ENCODE data around the gene NPS. TPM values are rescaled to one million over a fixed set of nuclear protein-coding genes. Genes with fewer than 3 reads are reported as not detected.

The NPS gene
- total RNA-seq, 1 experiment from 2014 or later = not detected

DNA sequence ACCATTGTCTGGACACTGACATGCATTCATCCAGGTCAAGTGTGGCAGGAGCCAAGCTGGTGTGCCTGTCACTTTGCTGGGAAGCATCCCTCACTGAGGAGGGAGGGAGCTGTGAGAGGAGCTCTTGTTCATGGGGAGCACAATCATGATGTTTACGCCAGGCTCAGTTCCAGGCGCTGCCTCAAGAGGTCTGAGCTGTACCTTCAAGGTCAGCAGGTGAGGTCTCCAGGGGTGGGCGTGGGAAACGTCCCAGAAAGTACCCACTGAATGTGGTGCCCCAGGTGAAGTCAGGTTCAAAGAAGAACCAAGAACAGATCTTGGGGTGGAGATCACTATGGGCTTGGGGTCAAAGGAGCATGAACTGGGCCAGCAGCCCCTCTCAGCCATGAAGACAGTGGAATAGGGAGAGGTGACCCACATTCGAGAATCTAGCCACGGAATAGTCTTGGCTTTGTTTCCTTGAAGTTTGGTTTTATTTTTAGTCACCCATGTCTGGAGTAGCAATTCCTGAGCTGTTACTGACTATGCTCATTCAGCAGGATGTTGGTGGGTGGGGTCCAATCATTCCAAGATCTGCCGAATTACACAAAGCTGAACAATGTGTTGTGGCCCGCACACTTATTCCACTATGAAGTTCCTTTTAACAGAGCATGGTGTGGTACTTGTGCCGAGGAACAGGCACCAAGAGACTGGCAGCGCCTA lies 29.3 kb downstream of the NPS start:
- no peaks in the 10 kb centered on the region for H3K4me1 Mint-ChIP-seq
- TF ChIP-seq FOXP1 (CRISPR knock-in tag; IDR thresholded peaks at IDR 0.05; ENCODE audit: borderline replicate concordance) (no peak), NR3C1 (CRISPR knock-in tag; conservative IDR thresholded peaks at IDR 0.05; ENCODE audit: low read depth) (no peak), FOXJ3 (CRISPR knock-in tag; IDR thresholded peaks at IDR 0.05; ENCODE audit: borderline replicate concordance) (no peak), SMAD3 (CRISPR knock-in tag; IDR thresholded peaks at IDR 0.05; ENCODE audit: borderline replicate concordance) (no peak), PRRX2 (CRISPR knock-in tag; IDR thresholded peaks at IDR 0.05) (no peak)
- TF ChIP-seq, protein P1, sequence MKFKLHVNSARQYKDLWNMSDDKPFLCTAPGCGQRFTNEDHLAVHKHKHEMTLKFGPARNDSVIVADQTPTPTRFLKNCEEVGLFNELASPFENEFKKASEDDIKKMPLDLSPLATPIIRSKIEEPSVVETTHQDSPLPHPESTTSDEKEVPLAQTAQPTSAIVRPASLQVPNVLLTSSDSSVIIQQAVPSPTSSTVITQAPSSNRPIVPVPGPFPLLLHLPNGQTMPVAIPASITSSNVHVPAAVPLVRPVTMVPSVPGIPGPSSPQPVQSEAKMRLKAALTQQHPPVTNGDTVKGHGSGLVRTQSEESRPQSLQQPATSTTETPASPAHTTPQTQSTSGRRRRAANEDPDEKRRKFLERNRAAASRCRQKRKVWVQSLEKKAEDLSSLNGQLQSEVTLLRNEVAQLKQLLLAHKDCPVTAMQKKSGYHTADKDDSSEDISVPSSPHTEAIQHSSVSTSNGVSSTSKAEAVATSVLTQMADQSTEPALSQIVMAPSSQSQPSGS (CRISPR knock-in tag; IDR thresholded peaks at IDR 0.05; ENCODE audit: borderline replicate concordance, low read depth) = no peak
- TF ChIP-seq, protein P2, sequence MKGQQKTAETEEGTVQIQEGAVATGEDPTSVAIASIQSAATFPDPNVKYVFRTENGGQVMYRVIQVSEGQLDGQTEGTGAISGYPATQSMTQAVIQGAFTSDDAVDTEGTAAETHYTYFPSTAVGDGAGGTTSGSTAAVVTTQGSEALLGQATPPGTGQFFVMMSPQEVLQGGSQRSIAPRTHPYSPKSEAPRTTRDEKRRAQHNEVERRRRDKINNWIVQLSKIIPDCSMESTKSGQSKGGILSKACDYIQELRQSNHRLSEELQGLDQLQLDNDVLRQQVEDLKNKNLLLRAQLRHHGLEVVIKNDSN (CRISPR knock-in tag; IDR thresholded peaks at IDR 0.05) = no peak
- TF ChIP-seq, protein P3, sequence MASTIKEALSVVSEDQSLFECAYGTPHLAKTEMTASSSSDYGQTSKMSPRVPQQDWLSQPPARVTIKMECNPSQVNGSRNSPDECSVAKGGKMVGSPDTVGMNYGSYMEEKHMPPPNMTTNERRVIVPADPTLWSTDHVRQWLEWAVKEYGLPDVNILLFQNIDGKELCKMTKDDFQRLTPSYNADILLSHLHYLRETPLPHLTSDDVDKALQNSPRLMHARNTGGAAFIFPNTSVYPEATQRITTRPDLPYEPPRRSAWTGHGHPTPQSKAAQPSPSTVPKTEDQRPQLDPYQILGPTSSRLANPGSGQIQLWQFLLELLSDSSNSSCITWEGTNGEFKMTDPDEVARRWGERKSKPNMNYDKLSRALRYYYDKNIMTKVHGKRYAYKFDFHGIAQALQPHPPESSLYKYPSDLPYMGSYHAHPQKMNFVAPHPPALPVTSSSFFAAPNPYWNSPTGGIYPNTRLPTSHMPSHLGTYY (CRISPR knock-in tag; IDR thresholded peaks at IDR 0.05) = no peak
- TF ChIP-seq, protein P4, sequence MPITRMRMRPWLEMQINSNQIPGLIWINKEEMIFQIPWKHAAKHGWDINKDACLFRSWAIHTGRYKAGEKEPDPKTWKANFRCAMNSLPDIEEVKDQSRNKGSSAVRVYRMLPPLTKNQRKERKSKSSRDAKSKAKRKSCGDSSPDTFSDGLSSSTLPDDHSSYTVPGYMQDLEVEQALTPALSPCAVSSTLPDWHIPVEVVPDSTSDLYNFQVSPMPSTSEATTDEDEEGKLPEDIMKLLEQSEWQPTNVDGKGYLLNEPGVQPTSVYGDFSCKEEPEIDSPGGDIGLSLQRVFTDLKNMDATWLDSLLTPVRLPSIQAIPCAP (CRISPR knock-in tag; IDR thresholded peaks at IDR 0.05) = no peak
- peaks cover 5% of the 10 kb centered on the region for H3K9me3 Mint-ChIP-seq
- no peak overlapping the region for H3K4me3 Mint-ChIP-seq
- no peak for DNase-seq (ENCODE audit: low spot score)
- H3K27ac Mint-ChIP-seq = no peak overlapping the region
- ATAC-seq = no peak
- H3K36me3 Mint-ChIP-seq = no peaks in the 10 kb centered on the region; the same call in 1 of the 2 replicates
- CTCF ChIA-PET = interaction anchor here (1.3 kb wide), 1 partner anchor 54 kb away, joined by 3 read pairs; no protein-coding TSS in a partner anchor
- H3K27me3 Mint-ChIP-seq (ENCODE audit: low read depth) = no peaks in the 10 kb centered on the region; the same call in 1 of the 2 replicates
- POLR2A ChIA-PET = interaction anchor here (0.6 kb wide), 1 partner anchor 276 kb away, joined by 3 read pairs; no protein-coding TSS in a partner anchor

DNA sequence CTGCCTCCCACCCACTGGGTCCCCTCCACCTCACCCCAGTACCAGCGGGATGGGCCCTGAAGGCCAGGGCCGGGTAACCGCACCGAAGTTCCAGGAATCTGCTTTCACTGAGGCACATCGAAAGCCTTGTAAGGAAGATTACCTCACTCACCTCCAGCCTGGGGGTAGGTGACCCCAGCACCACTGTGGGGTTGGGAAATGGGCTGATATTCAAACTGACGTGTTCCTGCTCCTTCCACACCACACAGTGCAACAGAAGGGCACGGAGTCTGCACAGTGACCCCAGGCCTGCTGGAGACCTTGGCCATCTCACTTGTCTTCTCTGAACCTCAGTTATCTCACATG lies 29.8 kb downstream of the NPS start:
- POLR2A ChIA-PET = no interaction called here

More for the DNA sequence above, 29.8 kb downstream of the NPS start:
- no peaks in the 10 kb centered on the region; the same call in 1 of the 2 replicates for H3K9me3 Mint-ChIP-seq
- H3K4me1 Mint-ChIP-seq = no peaks in the 10 kb centered on the region
- no peak for TF ChIP-seq CREM (CRISPR knock-in tag; IDR thresholded peaks at IDR 0.05)
- TF ChIP-seq MXD4 (CRISPR knock-in tag; IDR thresholded peaks at IDR 0.05; ENCODE audit: borderline replicate concordance) = no peak
- TF ChIP-seq, protein P5, sequence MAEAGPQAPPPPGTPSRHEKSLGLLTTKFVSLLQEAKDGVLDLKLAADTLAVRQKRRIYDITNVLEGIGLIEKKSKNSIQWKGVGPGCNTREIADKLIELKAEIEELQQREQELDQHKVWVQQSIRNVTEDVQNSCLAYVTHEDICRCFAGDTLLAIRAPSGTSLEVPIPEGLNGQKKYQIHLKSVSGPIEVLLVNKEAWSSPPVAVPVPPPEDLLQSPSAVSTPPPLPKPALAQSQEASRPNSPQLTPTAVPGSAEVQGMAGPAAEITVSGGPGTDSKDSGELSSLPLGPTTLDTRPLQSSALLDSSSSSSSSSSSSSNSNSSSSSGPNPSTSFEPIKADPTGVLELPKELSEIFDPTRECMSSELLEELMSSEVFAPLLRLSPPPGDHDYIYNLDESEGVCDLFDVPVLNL (CRISPR knock-in tag; IDR thresholded peaks at IDR 0.05; ENCODE audit: borderline replicate concordance, low read depth) = no peak
- TF ChIP-seq, protein P6, sequence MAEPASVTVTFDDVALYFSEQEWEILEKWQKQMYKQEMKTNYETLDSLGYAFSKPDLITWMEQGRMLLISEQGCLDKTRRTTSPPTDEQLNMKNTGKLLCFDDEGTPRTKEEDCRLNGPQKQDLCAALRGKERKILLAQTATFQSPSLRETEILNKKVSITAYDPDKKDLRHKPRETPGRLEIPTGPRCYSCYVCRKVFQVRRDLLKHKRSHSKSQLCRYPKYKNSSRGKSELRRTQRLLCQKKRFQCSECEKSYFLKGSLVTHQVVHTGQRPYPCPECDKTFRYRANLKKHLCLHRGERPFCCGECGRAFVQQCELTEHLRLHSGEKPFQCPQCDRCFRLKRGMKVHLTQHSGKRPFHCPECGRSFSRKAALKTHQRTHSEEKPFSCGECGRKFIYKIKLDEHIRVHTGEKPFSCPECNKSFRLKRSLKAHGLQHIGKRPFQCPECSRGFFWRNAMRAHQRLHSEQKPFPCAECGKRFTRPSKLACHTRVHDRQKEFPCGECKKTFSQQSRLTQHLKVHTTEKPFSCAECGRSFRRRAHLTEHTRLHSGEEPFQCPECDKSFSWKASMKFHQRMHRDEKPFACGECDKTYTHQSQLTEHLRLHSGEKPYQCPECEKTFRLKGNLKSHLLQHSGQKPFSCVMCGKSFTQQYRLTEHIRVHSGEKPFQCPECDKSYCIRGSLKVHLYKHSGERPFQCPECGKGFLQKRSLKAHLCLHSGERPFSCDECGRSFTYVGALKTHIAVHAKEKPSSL (CRISPR knock-in tag; conservative IDR thresholded peaks at IDR 0.05) = no peak
- TF ChIP-seq, protein P7, sequence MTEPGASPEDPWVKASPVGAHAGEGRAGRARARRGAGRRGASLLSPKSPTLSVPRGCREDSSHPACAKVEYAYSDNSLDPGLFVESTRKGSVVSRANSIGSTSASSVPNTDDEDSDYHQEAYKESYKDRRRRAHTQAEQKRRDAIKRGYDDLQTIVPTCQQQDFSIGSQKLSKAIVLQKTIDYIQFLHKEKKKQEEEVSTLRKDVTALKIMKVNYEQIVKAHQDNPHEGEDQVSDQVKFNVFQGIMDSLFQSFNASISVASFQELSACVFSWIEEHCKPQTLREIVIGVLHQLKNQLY (CRISPR knock-in tag; IDR thresholded peaks at IDR 0.05) = no peak
- TF ChIP-seq, protein P8, sequence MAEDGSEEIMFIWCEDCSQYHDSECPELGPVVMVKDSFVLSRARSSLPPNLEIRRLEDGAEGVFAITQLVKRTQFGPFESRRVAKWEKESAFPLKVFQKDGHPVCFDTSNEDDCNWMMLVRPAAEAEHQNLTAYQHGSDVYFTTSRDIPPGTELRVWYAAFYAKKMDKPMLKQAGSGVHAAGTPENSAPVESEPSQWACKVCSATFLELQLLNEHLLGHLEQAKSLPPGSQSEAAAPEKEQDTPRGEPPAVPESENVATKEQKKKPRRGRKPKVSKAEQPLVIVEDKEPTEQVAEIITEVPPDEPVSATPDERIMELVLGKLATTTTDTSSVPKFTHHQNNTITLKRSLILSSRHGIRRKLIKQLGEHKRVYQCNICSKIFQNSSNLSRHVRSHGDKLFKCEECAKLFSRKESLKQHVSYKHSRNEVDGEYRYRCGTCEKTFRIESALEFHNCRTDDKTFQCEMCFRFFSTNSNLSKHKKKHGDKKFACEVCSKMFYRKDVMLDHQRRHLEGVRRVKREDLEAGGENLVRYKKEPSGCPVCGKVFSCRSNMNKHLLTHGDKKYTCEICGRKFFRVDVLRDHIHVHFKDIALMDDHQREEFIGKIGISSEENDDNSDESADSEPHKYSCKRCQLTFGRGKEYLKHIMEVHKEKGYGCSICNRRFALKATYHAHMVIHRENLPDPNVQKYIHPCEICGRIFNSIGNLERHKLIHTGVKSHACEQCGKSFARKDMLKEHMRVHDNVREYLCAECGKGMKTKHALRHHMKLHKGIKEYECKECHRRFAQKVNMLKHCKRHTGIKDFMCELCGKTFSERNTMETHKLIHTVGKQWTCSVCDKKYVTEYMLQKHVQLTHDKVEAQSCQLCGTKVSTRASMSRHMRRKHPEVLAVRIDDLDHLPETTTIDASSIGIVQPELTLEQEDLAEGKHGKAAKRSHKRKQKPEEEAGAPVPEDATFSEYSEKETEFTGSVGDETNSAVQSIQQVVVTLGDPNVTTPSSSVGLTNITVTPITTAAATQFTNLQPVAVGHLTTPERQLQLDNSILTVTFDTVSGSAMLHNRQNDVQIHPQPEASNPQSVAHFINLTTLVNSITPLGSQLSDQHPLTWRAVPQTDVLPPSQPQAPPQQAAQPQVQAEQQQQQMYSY (CRISPR knock-in tag; IDR thresholded peaks at IDR 0.05) = no peak
- TF ChIP-seq, protein P9, sequence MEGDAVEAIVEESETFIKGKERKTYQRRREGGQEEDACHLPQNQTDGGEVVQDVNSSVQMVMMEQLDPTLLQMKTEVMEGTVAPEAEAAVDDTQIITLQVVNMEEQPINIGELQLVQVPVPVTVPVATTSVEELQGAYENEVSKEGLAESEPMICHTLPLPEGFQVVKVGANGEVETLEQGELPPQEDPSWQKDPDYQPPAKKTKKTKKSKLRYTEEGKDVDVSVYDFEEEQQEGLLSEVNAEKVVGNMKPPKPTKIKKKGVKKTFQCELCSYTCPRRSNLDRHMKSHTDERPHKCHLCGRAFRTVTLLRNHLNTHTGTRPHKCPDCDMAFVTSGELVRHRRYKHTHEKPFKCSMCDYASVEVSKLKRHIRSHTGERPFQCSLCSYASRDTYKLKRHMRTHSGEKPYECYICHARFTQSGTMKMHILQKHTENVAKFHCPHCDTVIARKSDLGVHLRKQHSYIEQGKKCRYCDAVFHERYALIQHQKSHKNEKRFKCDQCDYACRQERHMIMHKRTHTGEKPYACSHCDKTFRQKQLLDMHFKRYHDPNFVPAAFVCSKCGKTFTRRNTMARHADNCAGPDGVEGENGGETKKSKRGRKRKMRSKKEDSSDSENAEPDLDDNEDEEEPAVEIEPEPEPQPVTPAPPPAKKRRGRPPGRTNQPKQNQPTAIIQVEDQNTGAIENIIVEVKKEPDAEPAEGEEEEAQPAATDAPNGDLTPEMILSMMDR (IDR thresholded peaks at IDR 0.05) = no peak
- CTCF ChIA-PET = no interaction called here
- no peak overlapping the region for H3K27ac Mint-ChIP-seq
- no peaks in the 10 kb centered on the region for H3K36me3 Mint-ChIP-seq
- no peak for ATAC-seq
- H3K27me3 Mint-ChIP-seq (ENCODE audit: low read depth) = no peaks in the 10 kb centered on the region
- DNase-seq (ENCODE audit: low spot score) = no peak
- H3K4me3 Mint-ChIP-seq = no peak overlapping the region

All from WTC11 (cell line).